GM18519 (cell line): Measurements from ENCODE around the gene TRAPPC5.
A peak's percentile ranks its signal among the peaks of the same experiment; 100 is the strongest.

Experiments
- ATAC-seq: cut with Tn5 transposase; IDR thresholded peaks from one replicate; pipeline ENCODE4 v1.9.1; 2021; ENCODE audit warnings: mild to moderate bottlenecking, moderate library complexity; ENCODE audit not compliant: unreplicated experiment, low FRiP score

TRAPPC5 gene

DNA sequence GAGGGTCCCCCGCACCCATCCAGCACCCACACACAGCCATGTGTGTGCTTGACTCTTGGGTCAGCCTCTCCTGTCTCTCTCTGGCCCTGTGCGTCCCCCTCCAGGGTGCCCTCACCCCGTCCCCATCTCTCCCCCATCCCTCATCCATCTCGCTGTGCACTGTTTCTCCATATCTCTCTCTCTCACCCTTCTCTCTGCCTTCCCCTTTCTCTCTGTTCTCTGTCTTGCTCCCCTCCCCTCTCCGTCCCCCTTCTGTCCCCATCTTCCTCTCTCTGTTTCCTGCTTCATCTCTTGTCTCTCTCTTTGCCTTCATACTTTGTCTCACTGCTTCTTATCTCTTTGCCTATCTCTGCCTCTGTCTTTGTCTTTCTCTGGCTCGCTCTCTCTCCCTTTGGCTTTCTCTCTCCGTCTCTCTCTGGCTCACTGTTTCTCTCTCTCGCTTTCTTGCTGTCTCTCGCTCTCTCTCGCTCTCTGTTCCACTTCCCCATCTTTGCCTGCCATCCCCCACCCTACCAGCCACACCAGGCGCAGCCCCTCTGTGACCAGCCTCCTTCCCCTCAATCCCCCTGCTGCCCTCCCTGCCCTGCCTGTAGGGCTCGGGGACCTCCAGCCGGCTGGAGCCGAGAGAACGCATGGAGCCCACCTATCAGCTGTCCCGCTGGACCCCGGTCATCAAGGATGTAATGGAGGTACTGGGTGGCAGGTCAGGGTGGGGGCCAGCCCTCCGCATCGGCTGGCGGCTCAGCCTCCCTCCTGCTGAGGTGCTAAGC, 34.8 kb upstream of the TRAPPC5 start:
- ATAC-seq, result no peak

DNA sequence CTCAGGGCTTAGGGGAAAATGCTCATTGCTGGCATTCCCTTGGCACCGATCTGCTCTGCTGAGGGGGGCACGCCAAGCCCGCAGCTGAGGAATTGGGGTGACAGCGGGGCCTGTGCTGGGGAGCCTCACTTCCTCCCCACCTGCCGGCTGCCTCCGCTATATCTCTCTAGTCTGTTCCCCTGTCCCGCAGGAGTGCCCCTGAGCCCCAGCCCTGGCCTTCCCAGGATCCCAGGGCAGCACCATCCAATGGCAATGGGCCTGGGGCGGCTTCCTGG, 34.3 kb upstream of the TRAPPC5 start:
- no peak for ATAC-seq

DNA sequence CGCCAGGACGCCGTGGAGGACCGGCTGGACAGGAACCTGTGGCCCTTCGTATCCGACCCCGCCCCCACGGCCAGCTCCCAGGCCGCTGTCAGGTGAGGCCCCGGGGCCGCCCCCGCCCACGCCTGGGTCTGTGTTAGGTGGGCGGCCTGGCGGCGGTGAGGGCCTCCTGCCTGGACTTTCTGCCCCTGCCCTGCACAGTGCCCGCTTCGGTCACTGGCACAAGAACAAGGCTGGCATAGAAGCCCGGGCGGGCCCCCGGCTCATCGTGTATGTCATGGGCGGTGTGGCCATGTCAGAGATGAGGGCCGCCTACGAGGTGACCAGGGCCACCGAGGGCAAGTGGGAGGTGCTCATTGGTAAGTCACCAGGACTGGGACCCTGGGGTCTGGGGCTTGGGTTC, 33.5 kb upstream of the TRAPPC5 start:
- no peak for ATAC-seq

DNA sequence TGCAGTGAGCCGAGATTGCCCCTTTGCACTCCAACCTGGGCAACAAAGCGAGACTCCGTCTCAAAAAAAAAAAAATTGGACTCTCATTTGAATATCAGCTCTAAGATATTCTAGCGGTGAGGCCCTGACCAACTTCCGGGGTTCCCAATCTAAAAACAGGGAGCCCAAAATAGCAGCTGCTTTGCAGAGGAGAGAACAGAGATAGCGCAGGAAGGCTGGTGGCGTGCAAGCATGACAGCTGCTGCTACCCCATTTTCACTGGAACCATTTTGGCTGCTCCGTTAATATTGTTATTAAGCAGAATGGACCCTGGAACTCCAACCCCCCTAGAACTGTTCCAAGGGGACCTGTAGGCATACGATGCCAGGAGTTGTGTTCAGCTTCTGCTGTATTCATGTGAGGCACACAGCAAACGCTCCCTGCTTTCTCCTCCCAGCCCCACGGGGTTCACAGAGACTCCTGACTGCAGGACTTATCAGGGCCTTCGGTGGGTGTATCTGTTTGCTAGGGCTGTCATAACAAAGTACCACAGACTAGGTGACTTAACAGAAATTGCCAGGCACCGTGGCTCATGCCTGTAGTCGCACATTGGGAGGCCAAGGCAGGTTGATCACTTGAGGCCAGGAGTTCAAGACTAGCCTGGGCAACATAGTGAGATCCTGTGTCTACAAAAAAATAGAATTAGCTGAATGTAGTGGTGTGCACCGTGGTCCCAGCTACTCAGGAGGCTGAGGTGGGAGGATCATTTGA, 32.2 kb upstream of the TRAPPC5 start:
- no peak for ATAC-seq

DNA sequence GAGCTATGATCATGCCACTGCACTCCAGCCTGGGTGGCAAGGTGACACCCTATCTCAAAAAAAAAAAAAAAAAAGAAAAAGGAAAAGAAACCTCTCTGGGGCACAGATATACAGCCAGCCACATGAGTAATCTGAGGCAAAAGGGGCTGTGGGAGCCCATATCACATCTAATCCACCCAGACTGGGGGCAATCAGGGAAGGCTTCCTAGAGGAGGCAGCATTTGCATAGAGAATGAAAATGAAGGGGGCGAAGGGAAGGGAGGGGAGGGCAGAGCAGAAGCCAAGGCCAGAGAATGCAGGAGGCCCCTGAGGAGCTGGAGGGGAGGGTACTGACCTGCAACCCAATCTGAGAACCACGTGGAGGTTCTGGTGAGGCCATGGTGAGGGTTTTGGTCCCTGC, 30.5 kb upstream of the TRAPPC5 start:
- ATAC-seq, result no peak

DNA sequence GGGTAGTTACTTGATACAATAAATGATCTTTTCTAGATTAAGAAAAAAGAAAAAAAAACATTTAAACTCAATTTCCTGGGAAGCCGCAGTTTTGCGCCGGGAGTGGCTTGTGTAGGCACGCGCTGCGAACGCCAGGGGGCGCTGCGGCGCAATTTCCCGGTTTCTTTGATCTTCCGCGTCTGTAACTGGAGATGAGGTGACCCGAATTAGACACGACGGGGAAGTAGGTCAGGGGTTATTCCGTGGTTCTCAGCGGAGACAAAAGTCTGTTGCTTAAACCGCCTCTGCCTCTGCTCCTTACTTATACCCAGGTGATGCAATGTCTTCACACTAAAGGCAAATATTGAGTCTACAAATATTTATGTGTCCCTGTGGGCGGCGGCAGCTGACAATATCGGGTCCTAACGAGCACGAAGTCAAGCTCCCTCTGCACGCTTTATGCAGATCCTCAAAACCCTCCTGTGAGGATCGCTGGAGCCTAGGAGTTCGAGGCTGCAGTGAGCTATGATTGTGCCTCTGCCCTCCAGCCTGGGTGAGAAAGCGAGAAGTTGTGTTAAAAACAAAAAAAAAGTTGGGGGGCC, 28.5 kb upstream of the TRAPPC5 start:
- no peak for ATAC-seq

DNA sequence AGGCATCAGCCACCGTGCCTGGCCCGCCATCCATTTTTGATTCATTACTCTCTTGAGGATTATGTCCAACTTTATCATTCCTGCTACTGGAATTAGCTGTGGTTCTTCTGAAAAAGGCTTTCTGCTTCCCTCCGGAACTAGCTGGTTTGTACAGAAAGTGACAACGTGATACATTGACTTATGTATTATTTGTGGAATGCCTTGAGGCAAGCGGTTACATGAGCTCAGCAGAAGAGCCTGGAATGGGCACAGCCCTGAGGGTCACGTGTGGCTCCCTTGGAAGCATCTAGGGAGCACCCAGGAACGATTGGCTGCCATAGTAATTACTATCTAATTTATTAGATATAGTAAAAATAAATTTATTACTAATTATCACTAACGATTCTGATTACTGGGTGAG, 26.2 kb upstream of the TRAPPC5 start:
- no peak for ATAC-seq

DNA sequence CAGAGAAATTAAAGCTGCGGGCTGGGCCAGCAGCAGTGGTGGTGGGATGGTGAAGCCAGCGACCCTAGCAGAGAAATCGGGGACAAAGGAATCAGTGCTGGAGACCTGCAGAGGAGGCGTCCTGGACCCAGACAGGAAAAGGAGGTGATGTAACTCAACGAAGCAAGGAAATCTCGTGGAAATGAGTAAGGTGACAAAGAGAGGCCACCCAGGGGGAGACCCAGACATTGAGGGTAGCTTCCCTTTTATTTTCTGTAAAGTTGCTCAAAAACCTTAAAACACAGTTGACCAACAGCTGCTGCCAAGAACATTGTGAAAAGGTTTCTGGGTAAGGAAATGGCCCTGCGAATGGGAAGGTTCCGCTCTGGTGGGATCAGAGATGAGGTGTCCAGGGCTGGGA, 25.1 kb upstream of the TRAPPC5 start:
- no peak for ATAC-seq

DNA sequence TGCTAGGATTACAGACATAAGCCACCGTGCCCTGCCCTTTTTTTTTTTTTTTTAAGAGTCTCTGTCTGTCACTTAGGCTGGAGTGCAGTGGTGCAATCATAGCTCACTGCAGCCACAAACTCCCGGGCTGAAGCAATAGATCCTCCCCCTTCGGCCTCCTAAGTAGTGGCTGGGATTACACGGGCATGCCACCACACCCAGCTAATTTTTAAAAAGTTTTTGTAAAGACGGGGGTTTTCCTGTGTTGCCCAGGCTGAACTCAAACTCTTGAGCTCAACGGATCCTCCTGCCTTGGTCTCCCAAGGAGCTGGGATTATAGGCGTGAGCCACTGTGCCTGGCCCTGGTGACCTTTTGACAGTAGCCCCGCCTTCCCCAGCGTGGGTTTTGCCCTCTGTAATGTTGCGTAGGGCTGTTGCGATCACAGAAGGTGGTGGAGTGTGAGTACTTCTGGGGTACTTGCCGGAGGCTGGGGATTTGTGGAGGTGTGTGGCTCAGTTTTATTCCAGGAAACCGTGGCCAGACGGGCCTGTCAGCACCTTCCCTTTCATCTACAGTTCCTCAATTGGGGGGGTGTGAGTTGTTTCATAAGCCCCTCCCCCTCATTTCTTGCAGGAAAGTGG, 23.4 kb upstream of the TRAPPC5 start:
- no peak for ATAC-seq

DNA sequence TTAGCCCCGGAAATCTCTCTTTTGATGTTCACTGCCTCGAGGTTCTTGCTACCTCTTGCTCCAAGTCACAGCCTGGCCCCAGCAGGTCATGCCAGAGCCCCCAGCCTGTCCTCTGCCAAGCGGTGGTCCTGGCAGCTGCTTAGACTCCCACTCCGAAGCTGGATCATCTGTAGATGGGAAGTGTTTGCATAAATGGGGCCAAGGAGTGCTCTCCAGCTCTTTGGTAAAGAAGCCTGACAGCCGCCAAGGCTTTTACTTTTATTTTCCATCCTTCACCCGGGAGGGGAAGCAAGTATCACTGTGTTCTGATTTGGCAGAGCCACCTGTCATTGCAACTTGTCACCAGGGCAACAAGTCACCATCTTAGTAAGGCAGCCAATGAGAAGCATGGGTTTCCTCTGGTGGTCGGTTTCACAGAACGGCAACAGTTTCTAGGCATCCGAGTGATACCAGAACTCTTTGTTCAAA, 22.4 kb upstream of the TRAPPC5 start:
- peak; percentile 67 for ATAC-seq

DNA sequence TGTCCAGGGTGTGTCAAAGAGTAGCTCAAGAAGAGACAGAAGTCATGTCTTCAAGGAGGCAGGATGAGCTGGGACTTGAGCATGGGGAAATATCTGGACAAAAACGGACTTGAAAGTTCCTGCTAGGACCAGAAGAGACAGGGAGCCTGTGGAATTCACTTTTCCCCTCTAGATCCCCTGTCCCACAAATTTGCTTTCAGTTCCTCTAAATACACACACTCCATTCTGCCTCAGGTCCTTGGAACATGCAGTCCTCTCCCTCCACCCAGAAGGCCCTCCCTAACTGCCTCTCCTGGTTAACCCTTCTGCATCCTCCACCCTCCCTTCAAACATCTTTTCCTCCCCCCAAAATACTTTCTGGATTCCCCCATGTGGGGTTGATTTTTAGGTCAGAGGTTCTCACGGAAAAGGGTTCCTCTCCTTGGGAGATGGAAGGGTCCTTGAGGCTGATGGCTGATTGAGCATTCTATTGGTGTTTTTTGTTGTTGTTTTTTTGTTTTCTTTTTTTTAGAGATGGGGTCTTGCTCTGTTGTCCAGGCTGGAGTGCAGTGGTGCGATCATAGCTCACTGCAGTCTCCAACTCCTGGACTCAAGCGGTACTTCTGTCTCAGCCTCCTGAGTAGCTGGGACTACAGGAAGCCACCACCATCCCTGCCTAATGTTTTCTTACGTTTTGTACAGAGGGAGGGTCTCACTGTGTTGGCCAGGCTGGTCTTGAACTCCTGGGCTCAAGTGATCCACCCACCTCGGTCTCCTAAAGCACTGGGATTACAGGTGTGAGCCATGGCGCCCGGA, 18.7 kb upstream of the TRAPPC5 start:
- no peak for ATAC-seq

DNA sequence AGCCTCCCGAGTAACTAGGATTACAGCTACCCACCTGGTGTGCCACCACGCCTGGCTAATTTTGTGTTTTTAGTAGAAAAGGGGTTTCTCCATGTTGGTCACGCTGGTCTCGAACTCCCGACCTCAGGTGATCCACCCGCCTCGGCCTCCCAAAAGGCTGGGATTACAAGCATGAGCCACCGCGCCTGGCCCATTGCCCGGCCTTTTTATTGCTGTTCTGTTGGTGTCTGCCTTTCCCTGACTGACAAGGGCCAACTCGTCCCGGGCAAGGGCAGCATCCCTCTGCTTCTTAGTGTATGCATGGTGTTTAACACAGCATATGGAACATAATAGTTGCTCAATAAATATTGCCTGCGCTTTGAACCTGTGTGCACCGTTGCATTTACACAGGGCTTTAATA, 18.0 kb upstream of the TRAPPC5 start:
- no peak for ATAC-seq

DNA sequence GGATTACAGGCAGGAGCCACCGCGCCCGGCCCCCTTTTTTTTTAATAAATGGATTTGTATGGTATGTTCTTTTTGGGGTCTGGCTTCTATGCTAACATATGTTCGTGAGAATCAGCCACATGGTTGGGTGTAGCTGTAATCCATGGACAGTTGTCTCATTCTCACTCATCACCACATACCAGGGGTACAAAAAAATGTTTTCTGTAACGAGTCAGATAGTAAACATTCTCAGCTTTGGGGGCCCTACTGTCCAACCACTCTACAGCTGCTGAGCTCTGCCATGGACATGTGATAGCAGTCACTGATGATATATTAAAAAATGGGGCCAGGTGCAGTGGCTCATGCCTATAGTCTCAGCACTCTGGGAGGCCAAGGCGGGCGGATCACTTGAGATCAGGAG, 16.9 kb upstream of the TRAPPC5 start:
- ATAC-seq, result no peak

DNA sequence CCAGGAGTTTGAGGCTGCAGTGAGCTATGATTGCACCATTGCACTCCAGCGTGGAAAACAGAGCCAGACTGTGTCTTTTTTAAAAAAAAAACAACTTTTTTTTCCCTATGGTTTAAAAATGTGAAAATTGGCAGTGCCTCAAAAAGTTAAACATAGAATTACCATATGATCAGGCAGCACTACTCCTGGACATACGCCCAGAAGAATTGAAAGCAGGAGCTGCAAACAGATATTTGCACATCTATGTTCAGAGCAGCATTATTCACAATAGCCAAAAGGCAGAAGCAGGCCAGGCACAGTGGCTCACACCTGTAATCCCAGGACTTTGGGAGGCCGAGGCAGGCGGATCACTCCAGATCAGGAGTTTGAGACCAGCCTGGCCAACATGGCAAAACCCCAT, 15.6 kb upstream of the TRAPPC5 start:
- ATAC-seq, result no peak

DNA sequence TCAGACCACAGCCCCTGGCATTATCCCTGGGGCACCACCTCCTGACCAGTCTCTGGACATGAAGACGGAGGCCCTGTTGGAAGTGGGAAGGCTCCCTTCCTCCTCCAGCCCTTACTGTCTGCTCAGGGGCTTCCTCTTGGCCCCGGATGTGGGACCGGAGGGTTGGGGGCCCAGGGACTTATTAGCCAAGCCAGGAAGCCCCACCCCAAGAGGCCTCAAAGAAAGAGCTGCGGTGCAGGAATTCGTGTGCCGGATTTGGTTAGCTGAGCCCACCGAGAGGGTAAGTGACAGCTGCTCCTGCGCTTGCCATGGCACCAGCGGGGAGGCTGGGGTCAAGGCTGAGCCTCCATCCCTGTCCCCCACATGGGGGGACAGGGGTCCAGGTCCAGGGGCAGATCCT, 11.8 kb upstream of the TRAPPC5 start, which contains the start of gene RETN:
Gene RETN, plus strand, starts transcription at position 208 of the 400 bp plus-strand sequence. CDS start 278 bp downstream, outside the sequence.
- no peak for ATAC-seq

DNA sequence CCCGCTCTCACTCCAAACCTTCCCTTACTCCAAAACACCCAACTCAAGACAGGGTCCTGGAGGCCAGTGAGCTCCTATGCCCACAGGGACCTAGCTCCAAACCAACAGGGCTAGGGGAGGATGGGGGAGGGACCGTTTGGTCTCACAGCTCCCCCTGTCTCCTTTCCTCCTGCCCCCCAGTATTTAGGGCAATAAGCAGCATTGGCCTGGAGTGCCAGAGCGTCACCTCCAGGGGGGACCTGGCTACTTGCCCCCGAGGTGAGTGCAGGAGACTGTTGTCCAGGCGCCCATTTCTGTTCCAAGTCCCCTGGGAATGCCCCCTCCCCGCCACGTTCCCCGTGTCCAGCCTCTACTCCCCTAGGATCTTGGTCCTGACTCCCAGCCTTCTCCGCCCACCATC, 11.0 kb upstream of the TRAPPC5 start:
- ATAC-seq, result no peak

DNA sequence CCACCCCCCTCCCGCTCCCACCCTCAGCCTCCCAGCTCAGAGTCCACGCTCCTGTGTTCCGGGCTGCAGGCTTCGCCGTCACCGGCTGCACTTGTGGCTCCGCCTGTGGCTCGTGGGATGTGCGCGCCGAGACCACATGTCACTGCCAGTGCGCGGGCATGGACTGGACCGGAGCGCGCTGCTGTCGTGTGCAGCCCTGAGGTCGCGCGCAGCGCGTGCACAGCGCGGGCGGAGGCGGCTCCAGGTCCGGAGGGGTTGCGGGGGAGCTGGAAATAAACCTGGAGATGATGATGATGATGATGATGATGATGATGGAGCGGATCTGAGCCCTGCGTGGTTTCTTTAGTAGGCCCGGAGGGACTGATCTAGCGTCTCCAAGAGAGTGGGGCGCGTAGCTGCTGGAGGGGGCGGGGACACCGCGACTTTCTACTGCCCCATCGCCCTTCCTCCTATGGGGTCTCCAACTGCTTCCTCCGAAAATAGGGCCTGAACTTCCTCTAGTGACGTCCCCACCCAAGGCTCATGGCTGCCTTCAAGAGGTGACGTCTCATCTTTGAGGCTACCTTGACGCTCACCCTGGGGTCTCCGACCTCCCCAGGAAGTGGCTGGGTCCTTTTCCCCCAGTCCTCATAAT, 10.4 kb upstream of the TRAPPC5 start:
- ATAC-seq, result no peak

DNA sequence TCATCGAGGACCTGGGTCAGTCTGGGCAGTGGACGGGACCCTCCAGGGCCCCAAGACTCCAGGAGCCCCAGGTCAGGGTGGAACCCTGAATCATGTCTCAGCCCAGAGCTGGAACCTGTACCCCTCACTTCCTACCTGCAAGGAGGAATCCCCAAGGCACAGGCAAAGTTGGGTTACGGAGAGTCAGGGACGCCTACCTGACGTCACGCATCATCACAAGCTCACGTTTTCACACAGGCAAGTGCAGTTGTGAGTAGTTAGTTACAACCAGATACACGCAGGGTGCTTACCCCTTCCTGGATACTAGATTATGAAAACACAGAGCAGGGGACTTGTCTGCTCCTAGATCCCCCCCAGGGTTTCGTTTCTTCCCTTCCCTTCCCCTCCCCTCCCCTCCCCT, 9.8 kb upstream of the TRAPPC5 start:
- ATAC-seq, result no peak

DNA sequence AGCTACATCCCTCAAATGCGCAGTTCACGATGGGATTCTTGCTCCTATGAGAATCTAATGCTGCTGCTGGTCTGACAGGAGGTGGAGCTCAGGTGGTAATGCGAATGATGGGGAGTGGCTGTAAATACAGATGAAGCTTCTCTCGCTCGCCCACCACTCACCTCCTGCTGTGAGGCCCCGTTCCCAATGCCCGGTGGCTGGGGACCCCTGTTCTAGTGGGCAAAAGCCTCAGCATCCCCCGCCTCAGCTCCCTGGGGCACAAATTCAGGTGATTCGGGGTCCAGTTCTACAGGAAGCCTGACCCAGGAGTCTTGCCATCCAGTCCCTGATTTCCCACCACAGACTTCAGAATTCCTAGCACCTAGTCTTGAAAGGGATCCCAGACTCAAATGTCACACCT, 8.1 kb upstream of the TRAPPC5 start:
- ATAC-seq, result no peak
